ENCODE data around the gene DGAT2.

GRCh38 chr11:75813124-75813523 is 44.5 kb downstream of the DGAT2 start:
- no peak for TF ChIP-seq EP300 (IDR thresholded peaks at IDR 0.05)
- no peak for TF ChIP-seq CTCF (IDR thresholded peaks at IDR 0.05)
